Astrocyte (in vitro differentiated cells and primary cell): Measurements from ENCODE around the gene ELF3. TPM values are rescaled to one million over a fixed set of nuclear protein-coding genes. Genes with fewer than 3 reads are reported as not detected.

Source experiments
- DNase-seq: peaks from one replicate; pipeline ENCODE4 v3.0.0-alpha.2; 2010; ENCODE audit warnings: low read depth
- FAIRE-seq: peaks from 2 replicates; lab custom pipeline; 2011; peaks lifted over from hg19 to GRCh38; lab: Jason Lieb, UNC
- H2AFZ ChIP-seq: 2 replicates; pipeline ENCODE4 v1.6.0; 2012; ENCODE audit warnings: low read depth, low read length, inconsistent platforms
- H3K27ac ChIP-seq: 2 replicates; pipeline ENCODE4 v1.5.1; 2011; ENCODE audit warnings: low read depth, low read length, inconsistent platforms
- H3K27me3 ChIP-seq: 2 replicates; pipeline ENCODE4 v1.6.0; 2011; ENCODE audit warnings: low read length, inconsistent platforms; ENCODE audit not compliant: insufficient read depth
- H3K36me3 ChIP-seq: 2 replicates; pipeline ENCODE4 v1.5.1; 2011; ENCODE audit warnings: low read length, inconsistent platforms; ENCODE audit not compliant: insufficient read depth
- H3K4me1 ChIP-seq: 2 replicates; pipeline ENCODE4 v1.5.1; 2011; ENCODE audit warnings: low read length, inconsistent platforms; ENCODE audit not compliant: insufficient read depth
- H3K4me2 ChIP-seq: 2 replicates; pipeline ENCODE4 v1.6.0; 2012; ENCODE audit warnings: low read length, inconsistent platforms
- H3K4me3 ChIP-seq: 2 replicates; pipeline ENCODE4 v1.5.1; 2011; ENCODE audit warnings: low read depth, mild to moderate bottlenecking, low read length, inconsistent platforms; ENCODE audit not compliant: insufficient read depth
- H3K79me2 ChIP-seq: 2 replicates; pipeline ENCODE4 v1.6.0; 2012; ENCODE audit warnings: mild to moderate bottlenecking, low read length, inconsistent platforms; ENCODE audit not compliant: insufficient read depth
- H3K9ac ChIP-seq: 2 replicates; pipeline ENCODE4 v1.6.0; 2012; ENCODE audit warnings: mild to moderate bottlenecking, low read length, inconsistent platforms
- H3K9me3 ChIP-seq: 2 replicates; pipeline ENCODE4 v1.5.1; 2012; ENCODE audit warnings: low read depth, mild to moderate bottlenecking, low read length, inconsistent platforms; ENCODE audit not compliant: insufficient read depth
- H4K20me1 ChIP-seq: 2 replicates; pipeline ENCODE4 v1.6.0; 2012; ENCODE audit warnings: low read length, inconsistent platforms; ENCODE audit not compliant: insufficient read depth
- H3K27ac Mint-ChIP-seq: one replicate; pipeline ENCODE4 v1.8.0; 2021; ENCODE audit warnings: mild to moderate bottlenecking, mixed read lengths; ENCODE audit not compliant: unreplicated experiment
- H3K27me3 Mint-ChIP-seq: one replicate; pipeline ENCODE4 v1.8.0; 2021; ENCODE audit warnings: low read depth, mixed read lengths; ENCODE audit not compliant: unreplicated experiment
- H3K36me3 Mint-ChIP-seq: one replicate; pipeline ENCODE4 v1.8.0; 2021; ENCODE audit warnings: low read depth, mixed read lengths; ENCODE audit not compliant: unreplicated experiment
- H3K4me1 Mint-ChIP-seq: one replicate; pipeline ENCODE4 v1.8.0; 2021; ENCODE audit warnings: low read depth, mixed read lengths; ENCODE audit not compliant: unreplicated experiment
- H3K4me3 Mint-ChIP-seq: one replicate; pipeline ENCODE4 v1.8.0; 2021; ENCODE audit warnings: mild to moderate bottlenecking, moderate library complexity, mixed read lengths; ENCODE audit not compliant: unreplicated experiment
- H3K9me3 Mint-ChIP-seq: one replicate; pipeline ENCODE4 v1.8.0; 2021; ENCODE audit warnings: mild to moderate bottlenecking, mixed read lengths; ENCODE audit not compliant: unreplicated experiment
- EZH2 ChIP-seq: IDR thresholded peaks from 2 replicates; pipeline ENCODE4 v1.6.1; 2012; ENCODE audit warnings: mild to moderate bottlenecking, low read length, inconsistent platforms; ENCODE audit not compliant: insufficient read depth
- total RNA-seq: library from RNA; stranded (reverse); gene quantifications from 2 replicates; pipeline ENCODE4 v1.2.1, GENCODE V29; 2021
- TF ChIP-seq, protein P1 (sequence below): IDR thresholded peaks from 2 replicates; pipeline ENCODE4 v1.5.1; 2011; ENCODE audit warnings: low read depth, mild to moderate bottlenecking, inconsistent platforms, low read length, moderate library complexity; ENCODE audit not compliant: insufficient read depth

The ELF3 gene
- total RNA-seq, 1 donor from 2014 or later, result 2.9 TPM

DNA sequence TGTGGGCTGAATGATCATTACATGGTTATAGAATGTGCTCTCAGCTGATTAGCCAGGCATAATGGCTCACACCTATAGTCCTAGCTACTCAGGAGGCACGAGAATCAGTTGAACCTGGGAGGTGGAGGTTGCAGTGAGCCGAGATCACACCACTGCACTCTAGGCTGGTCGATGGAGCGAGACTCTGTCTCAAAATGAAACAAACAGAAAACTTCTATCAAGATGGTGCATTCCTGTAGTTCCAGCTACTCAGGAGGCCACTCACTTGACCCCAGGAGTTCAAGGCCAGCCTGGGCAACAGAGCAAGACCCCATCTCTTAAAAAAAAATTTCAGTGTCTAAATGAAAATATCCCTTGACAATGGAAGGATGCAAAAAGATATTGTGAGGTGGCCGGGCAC, 44.2 kb upstream of the ELF3 start:
- H3K4me3 Mint-ChIP-seq, result no peak overlapping the region
- H4K20me1 ChIP-seq, result peaks cover 65% of the 10 kb centered on the region
- H3K4me2 ChIP-seq, result no peak overlapping the region
- peaks cover 4% of the 10 kb centered on the region for H3K36me3 Mint-ChIP-seq
- TF ChIP-seq, protein P1, sequence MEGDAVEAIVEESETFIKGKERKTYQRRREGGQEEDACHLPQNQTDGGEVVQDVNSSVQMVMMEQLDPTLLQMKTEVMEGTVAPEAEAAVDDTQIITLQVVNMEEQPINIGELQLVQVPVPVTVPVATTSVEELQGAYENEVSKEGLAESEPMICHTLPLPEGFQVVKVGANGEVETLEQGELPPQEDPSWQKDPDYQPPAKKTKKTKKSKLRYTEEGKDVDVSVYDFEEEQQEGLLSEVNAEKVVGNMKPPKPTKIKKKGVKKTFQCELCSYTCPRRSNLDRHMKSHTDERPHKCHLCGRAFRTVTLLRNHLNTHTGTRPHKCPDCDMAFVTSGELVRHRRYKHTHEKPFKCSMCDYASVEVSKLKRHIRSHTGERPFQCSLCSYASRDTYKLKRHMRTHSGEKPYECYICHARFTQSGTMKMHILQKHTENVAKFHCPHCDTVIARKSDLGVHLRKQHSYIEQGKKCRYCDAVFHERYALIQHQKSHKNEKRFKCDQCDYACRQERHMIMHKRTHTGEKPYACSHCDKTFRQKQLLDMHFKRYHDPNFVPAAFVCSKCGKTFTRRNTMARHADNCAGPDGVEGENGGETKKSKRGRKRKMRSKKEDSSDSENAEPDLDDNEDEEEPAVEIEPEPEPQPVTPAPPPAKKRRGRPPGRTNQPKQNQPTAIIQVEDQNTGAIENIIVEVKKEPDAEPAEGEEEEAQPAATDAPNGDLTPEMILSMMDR, result no peak
- TF ChIP-seq EZH2, result no peak
- H3K27ac Mint-ChIP-seq, result no peak overlapping the region
- peaks cover 72% of the 10 kb centered on the region for H3K36me3 ChIP-seq
- no peaks in the 10 kb centered on the region for H3K27me3 ChIP-seq
- DNase-seq (no peak), FAIRE-seq (no peak)
- H2AFZ ChIP-seq, result no peak overlapping the region
- H3K9ac ChIP-seq, result no peak overlapping the region
- H3K4me3 ChIP-seq, result no peak overlapping the region
- H3K9me3 ChIP-seq, result no peaks in the 10 kb centered on the region
- peaks cover 8% of the 10 kb centered on the region for H3K4me1 ChIP-seq
- H3K27me3 Mint-ChIP-seq, result no peaks in the 10 kb centered on the region
- H3K9me3 Mint-ChIP-seq, result no peaks in the 10 kb centered on the region
- no peak overlapping the region for H3K27ac ChIP-seq
- peaks cover 41% of the 10 kb centered on the region for H3K79me2 ChIP-seq
- peaks cover 10% of the 10 kb centered on the region for H3K4me1 Mint-ChIP-seq

DNA sequence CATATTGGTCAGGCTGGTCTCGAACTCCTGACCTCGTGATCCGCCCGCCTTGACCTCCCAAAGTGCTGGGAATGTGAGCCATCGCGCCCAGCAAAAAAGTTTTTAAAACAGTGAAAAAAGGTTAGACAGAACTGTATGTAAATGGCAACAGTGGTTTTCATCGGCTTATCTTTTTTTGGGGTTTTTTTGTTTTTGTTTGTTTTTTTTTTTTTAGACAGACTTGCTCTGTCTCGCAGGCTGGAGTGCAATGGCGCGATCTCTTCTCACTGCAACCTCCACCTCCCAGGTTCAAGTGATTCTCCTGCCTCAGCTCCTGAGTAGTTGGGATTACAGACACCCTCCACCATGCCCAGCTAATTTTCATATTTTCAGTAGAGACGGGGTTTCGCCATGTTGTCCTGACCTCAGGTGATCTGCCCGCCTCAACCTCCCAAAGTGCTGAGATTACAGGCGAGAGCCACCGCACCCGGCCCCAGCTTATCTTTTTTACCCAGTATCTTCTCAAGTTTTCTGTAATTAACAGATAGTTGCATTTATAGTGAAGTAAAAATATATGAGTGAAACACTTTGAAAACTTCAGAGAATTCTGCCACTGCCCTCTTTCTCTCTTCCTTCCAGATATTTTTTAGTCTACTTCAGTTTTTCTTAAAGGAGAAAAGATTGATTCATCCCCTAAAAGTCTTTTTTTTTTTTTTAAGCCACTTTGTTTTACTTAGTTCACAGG, 42.0 kb upstream of the ELF3 start:
- peaks cover 2% of the 10 kb centered on the region for H3K36me3 Mint-ChIP-seq
- no peaks in the 10 kb centered on the region for H3K9me3 Mint-ChIP-seq
- no peak overlapping the region for H3K9ac ChIP-seq
- FAIRE-seq (no peak), DNase-seq (no peak)
- peaks cover 8% of the 10 kb centered on the region for H3K4me1 ChIP-seq
- H4K20me1 ChIP-seq, result peaks cover 53% of the 10 kb centered on the region
- H3K27ac ChIP-seq, result no peak overlapping the region
- H3K27ac Mint-ChIP-seq, result no peak overlapping the region
- H3K27me3 ChIP-seq, result no peaks in the 10 kb centered on the region
- H3K4me2 ChIP-seq, result no peak overlapping the region
- TF ChIP-seq, protein P1, result no peak
- TF ChIP-seq EZH2, result no peak
- no peaks in the 10 kb centered on the region for H3K27me3 Mint-ChIP-seq
- H3K4me3 Mint-ChIP-seq, result no peak overlapping the region
- H3K79me2 ChIP-seq, result peaks cover 26% of the 10 kb centered on the region
- H3K9me3 ChIP-seq, result no peaks in the 10 kb centered on the region
- H3K4me3 ChIP-seq, result no peak overlapping the region
- peaks cover 52% of the 10 kb centered on the region for H3K36me3 ChIP-seq
- H2AFZ ChIP-seq, result no peak overlapping the region
- H3K4me1 Mint-ChIP-seq, result peaks cover 10% of the 10 kb centered on the region
